Immature natural killer cell (primary cell): Measurements from ENCODE around the gene FOLR3. TPM values are rescaled to one million over a fixed set of nuclear protein-coding genes. Genes with fewer than 3 reads are reported as not detected.
"Not testable (repeated sequence)": the region's sequence is repeated elsewhere in the genome, so short reads cannot be mapped to it uniquely, and the experiment has no call there.

Experiments used
- DNase-seq, 3 donors: peaks; one replicate each; pipeline ENCODE4 v3.0.0; 2022; ENCODE audit warnings: mixed read lengths in 1 of 3
- H3K27ac Mint-ChIP-seq, 6 donors: one replicate each; pipeline ENCODE4 v1.8.0; 2020; ENCODE audit warnings: mixed read lengths in 6 of 6, mild to moderate bottlenecking in 5 of 6, inconsistent platforms in 4 of 6, moderate library complexity in 3 of 6
- H3K27me3 Mint-ChIP-seq, 3 donors: one replicate each; pipeline ENCODE4 v1.8.0; 2020 to 2021; ENCODE audit warnings: low read depth in 3 of 3, mild to moderate bottlenecking in 3 of 3, mixed read lengths in 3 of 3, moderate library complexity in 3 of 3, inconsistent platforms in 1 of 3
- H3K36me3 Mint-ChIP-seq, 3 donors: one replicate each; pipeline ENCODE4 v1.8.0; 2020; ENCODE audit warnings: mixed read lengths in 3 of 3, inconsistent platforms in 2 of 3, mild to moderate bottlenecking in 2 of 3
- H3K4me1 Mint-ChIP-seq, 2 donors: one replicate each; pipeline ENCODE4 v1.8.0; 2020; ENCODE audit warnings: inconsistent platforms in 2 of 2, mild to moderate bottlenecking in 2 of 2, mixed read lengths in 2 of 2, moderate library complexity in 1 of 2
- H3K4me3 Mint-ChIP-seq, 5 donors: one replicate each; pipeline ENCODE4 v1.8.0; 2020; ENCODE audit warnings: mild to moderate bottlenecking in 5 of 5, mixed read lengths in 5 of 5, inconsistent platforms in 3 of 5, moderate library complexity in 3 of 5
- H3K9me3 Mint-ChIP-seq, 6 donors: one replicate each; pipeline ENCODE4 v1.8.0; 2020; ENCODE audit warnings: mild to moderate bottlenecking in 6 of 6, mixed read lengths in 6 of 6, inconsistent platforms in 4 of 6, moderate library complexity in 3 of 6
- polyA plus RNA-seq, 3 donors: library from polyadenylated mRNA; unstranded; fragments of 300-500 nt; fragmentation: Illumina TruSeq; gene quantifications; one replicate each; pipeline ENCODE4 v1.2.3, GENCODE V29; 2021

FOLR3 gene
- polyA plus RNA-seq, 3 donors from 2014 or later, result 0.28 TPM; not detected in 2

DNA sequence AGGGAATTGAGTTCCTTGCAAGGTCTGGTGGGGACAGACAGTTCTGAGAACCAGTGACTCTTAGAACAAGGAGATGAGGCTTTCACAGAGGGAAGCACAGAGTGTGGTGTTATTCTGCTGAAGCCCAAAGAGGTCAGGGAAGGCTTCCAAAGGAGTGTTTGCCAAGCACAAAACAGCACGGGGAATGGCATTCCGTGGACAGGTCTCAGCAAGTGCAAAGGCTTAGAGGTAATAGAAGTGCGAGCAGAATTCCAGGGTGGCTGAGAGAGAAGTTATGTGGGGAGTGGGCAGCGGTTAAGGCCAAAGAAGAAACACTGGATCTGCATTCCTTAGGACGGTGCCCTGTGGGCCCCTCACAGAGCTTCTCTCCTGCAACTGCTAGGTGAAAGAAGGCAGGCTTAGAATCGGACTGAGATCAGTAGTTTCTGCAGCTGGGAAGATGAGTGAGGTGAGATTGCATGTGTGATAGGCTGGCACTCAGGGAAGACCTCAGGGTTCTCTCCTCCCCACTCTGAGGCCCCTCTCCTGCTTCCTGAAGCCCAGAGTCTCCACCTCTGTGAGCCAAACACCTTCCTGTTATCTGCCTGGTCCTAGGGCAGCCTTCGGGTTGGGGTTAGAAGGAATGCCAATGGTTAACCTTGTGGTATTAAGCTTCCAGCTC is 45.5 kb downstream of the FOLR3 start:
- not testable (repeated sequence) for DNase-seq, H3K36me3 Mint-ChIP-seq, H3K4me3 Mint-ChIP-seq, H3K4me1 Mint-ChIP-seq, H3K27ac Mint-ChIP-seq, H3K27me3 Mint-ChIP-seq, H3K9me3 Mint-ChIP-seq

- not testable (repeated sequence) for H3K4me1 Mint-ChIP-seq, H3K27me3 Mint-ChIP-seq, H3K36me3 Mint-ChIP-seq
These were observed 46.0 kb downstream of the FOLR3 start for GRCh38 chr11:72181553-72181958.

GRCh38 chr11:72188267-72188666 is 52.7 kb downstream of the FOLR3 start:
- H3K27me3 Mint-ChIP-seq, result peaks cover 0 to 2% (median 0%) of the 10 kb centered on the region in 3 donors
- DNase-seq, result no peak
- H3K4me3 Mint-ChIP-seq, result no peak overlapping the region
- H3K4me1 Mint-ChIP-seq, result no peaks in the 10 kb centered on the region
- no peaks in the 10 kb centered on the region for H3K36me3 Mint-ChIP-seq
- H3K27ac Mint-ChIP-seq, result no peak overlapping the region
- H3K9me3 Mint-ChIP-seq, result no peaks in the 10 kb centered on the region

More at GRCh38 chr11:72181553-72181958, 46.0 kb downstream of the FOLR3 start:
- H3K9me3 Mint-ChIP-seq, H3K27ac Mint-ChIP-seq, H3K4me3 Mint-ChIP-seq, DNase-seq: not testable (repeated sequence)

Other genes starting within 250 kb of the FOLR3 start
- 1 to 10 TPM; 4.0 to 5.0 (median 4.5) TPM for gene XNDC1N, start 207.1 kb upstream of the FOLR3 start, polyA plus RNA-seq
- gene RNF121, start 206.7 kb upstream of the FOLR3 start, polyA plus RNA-seq, result 10 to 100 TPM in 2 of 3 donors, 1 to 10 TPM in 1; 9.8 to 16.0 (median 13.4) TPM
- 10 to 100 TPM in 1 of 3 donors, 1 to 10 TPM in 2; 6.0 to 22.6 (median 8.6) TPM for gene IL18BP, start 136.8 kb upstream of the FOLR3 start, polyA plus RNA-seq
- 10 to 100 TPM in 2 of 3 donors, 1 to 10 TPM in 1; 2.7 to 92.5 (median 10.5) TPM for gene NUMA1, start 55.2 kb upstream of the FOLR3 start, polyA plus RNA-seq
- gene LRRC51, start 54.9 kb upstream of the FOLR3 start, polyA plus RNA-seq, result 1 to 10 TPM in 2 of 3 donors, not detected in 1; 3.4 to 4.7 TPM
- 100 to 1,000 TPM; 110 to 181 (median 138) TPM for gene LAMTOR1, start 32.4 kb upstream of the FOLR3 start, polyA plus RNA-seq
- gene TOMT, start 29.8 kb upstream of the FOLR3 start, polyA plus RNA-seq, result not detected
- 10 to 100 TPM; 70.9 to 76.7 (median 75.2) TPM for gene ANAPC15, start 23.0 kb upstream of the FOLR3 start, polyA plus RNA-seq
- gene FOLR1, start 56.4 kb downstream of the FOLR3 start, polyA plus RNA-seq, result not detected
- gene FOLR2, start 81.1 kb downstream of the FOLR3 start, polyA plus RNA-seq, result 1 to 10 TPM in 1 of 3 donors, not detected in 2; 1.2 TPM
- gene INPPL1, start 89.0 kb downstream of the FOLR3 start, polyA plus RNA-seq, result 10 to 100 TPM in 1 of 3 donors, 1 to 10 TPM in 2; 3.5 to 13.8 (median 5.8) TPM
- not detected for gene PHOX2A, start 108.5 kb downstream of the FOLR3 start, polyA plus RNA-seq